HepG2 (cell line): Measurements from ENCODE around the gene SIRT5. TPM values are rescaled to one million over a fixed set of nuclear protein-coding genes. Genes with fewer than 3 reads are reported as not detected.

Experiments used
- CC2D1A ChIP-seq: sonication (generic); formaldehyde crosslinking; IDR thresholded peaks from 2 replicates; pipeline ENCODE4 v1.8.1; 2023; ENCODE audit warnings: mild to moderate bottlenecking, missing genetic modification reagents
- CSRNP1 ChIP-seq: sonication (generic); formaldehyde crosslinking; IDR thresholded peaks from 2 replicates; pipeline ENCODE4 v1.8.1; 2023; ENCODE audit warnings: mild to moderate bottlenecking, missing genetic modification reagents
- KLF11 ChIP-seq: IDR thresholded peaks from 2 replicates; pipeline ENCODE4 v1.6.1; 2016; ENCODE audit warnings: missing compliant biosample characterization
- MAF1 ChIP-seq: sonication (generic); formaldehyde crosslinking; IDR thresholded peaks from 2 replicates; pipeline ENCODE4 v1.5.0; 2020; ENCODE audit warnings: missing genetic modification reagents, borderline replicate concordance
- NR1H2 ChIP-seq: sonication (generic); formaldehyde crosslinking; IDR thresholded peaks from 2 replicates; pipeline ENCODE4 v1.8.1; 2022; ENCODE audit warnings: low read depth, missing genetic modification reagents, borderline replicate concordance
- REXO4 ChIP-seq: sonication (generic); formaldehyde crosslinking; IDR thresholded peaks from 2 replicates; pipeline ENCODE4 v1.8.0; 2022; ENCODE audit warnings: missing genetic modification reagents, mild to moderate bottlenecking, borderline replicate concordance
- ZNF30 ChIP-seq: sonication (generic); formaldehyde crosslinking; IDR thresholded peaks from 2 replicates; pipeline ENCODE4 v1.5.0; 2020; ENCODE audit warnings: mild to moderate bottlenecking, missing genetic modification reagents
- ZNF644 ChIP-seq: IDR thresholded peaks from 2 replicates; pipeline ENCODE4 v1.6.1; 2016; ENCODE audit warnings: low read depth
- ZNF883 ChIP-seq: sonication (generic); formaldehyde crosslinking; IDR thresholded peaks from 2 replicates; pipeline ENCODE4 v1.5.1; 2020; ENCODE audit warnings: mild to moderate bottlenecking, missing genetic modification reagents; ENCODE audit errors: not compliant biosample characterization
- polyA plus RNA-seq, 8 experiments: library from polyadenylated mRNA; depleted of rRNA in 3 of 8; stranded (reverse) in 7 of 8; unstranded in 1 of 8; fragments of >200 nt; fragmentation: Illumina TruSeq in 4 of 8; extraction: Trizol in 4 of 8; gene quantifications; 2 replicates each; pipeline versions ENCODE4 v1.2.1 to v1.2.3, GENCODE V29; 2011 to 2016; ENCODE audit warnings: low read depth in 4 of 8, missing spikeins in 1 of 8, mixed read lengths in 1 of 8; ENCODE audit not compliant: insufficient read depth in 1 of 8
- total RNA-seq, 5 experiments: library from RNA; depleted of rRNA; stranded (reverse); fragments of >200 nt; fragmentation: Illumina TruSeq; extraction: Trizol; gene quantifications; 2 replicates each; pipeline ENCODE4 v1.2.3, GENCODE V29; 2016; ENCODE audit warnings: low read depth in 1 of 5
- TF ChIP-seq, protein P1 (sequence below): sonication (generic); formaldehyde crosslinking; IDR thresholded peaks from 2 replicates; pipeline ENCODE4 v1.5.0; 2020; ENCODE audit warnings: mild to moderate bottlenecking, missing genetic modification reagents, borderline replicate concordance
- TF ChIP-seq, protein P2 (sequence below): IDR thresholded peaks from 2 replicates; pipeline ENCODE4 v1.6.1; 2012; ENCODE audit warnings: low read length, improper control_type of control experiment
- TF ChIP-seq, protein P3 (sequence below): sonication (generic); formaldehyde crosslinking; IDR thresholded peaks from 2 replicates; pipeline ENCODE4 v1.5.0; 2020; ENCODE audit warnings: missing genetic modification reagents

Gene SIRT5
- total and polyA plus RNA-seq, 2 of the 13 experiments (the other 11 are each of a cell fraction or from before 2014, with no cell fraction given), result 14.1 to 16.6 TPM

GRCh38 chr6:13574571-13575376 lies at the start of gene SIRT5 (continued):
- TF ChIP-seq, protein P1, sequence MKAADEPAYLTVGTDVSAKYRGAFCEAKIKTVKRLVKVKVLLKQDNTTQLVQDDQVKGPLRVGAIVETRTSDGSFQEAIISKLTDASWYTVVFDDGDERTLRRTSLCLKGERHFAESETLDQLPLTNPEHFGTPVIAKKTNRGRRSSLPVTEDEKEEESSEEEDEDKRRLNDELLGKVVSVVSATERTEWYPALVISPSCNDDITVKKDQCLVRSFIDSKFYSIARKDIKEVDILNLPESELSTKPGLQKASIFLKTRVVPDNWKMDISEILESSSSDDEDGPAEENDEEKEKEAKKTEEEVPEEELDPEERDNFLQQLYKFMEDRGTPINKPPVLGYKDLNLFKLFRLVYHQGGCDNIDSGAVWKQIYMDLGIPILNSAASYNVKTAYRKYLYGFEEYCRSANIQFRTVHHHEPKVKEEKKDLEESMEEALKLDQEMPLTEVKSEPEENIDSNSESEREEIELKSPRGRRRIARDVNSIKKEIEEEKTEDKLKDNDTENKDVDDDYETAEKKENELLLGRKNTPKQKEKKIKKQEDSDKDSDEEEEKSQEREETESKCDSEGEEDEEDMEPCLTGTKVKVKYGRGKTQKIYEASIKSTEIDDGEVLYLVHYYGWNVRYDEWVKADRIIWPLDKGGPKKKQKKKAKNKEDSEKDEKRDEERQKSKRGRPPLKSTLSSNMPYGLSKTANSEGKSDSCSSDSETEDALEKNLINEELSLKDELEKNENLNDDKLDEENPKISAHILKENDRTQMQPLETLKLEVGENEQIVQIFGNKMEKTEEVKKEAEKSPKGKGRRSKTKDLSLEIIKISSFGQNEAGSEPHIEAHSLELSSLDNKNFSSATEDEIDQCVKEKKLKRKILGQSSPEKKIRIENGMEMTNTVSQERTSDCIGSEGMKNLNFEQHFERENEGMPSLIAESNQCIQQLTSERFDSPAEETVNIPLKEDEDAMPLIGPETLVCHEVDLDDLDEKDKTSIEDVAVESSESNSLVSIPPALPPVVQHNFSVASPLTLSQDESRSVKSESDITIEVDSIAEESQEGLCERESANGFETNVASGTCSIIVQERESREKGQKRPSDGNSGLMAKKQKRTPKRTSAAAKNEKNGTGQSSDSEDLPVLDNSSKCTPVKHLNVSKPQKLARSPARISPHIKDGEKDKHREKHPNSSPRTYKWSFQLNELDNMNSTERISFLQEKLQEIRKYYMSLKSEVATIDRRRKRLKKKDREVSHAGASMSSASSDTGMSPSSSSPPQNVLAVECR, result peak; percentile 79; the same call in 1 of the 2 replicates
- TF ChIP-seq CC2D1A (CRISPR knock-in tag) (no peak), ZNF30 (CRISPR knock-in tag) (no peak), CSRNP1 (CRISPR knock-in tag) (peak; percentile 92), ZNF644 (CRISPR knock-in tag) (peak; percentile 47), KLF11 (CRISPR knock-in tag) (peak; percentile 81), MAF1 (peak; percentile 26; the same call in 1 of the 2 replicates), ZNF883 (CRISPR knock-in tag) (peak; percentile 14), NR1H2 (CRISPR knock-in tag) (peak; percentile 83; the same call in 1 of the 2 replicates), REXO4 (no peak)
- TF ChIP-seq, protein P2, sequence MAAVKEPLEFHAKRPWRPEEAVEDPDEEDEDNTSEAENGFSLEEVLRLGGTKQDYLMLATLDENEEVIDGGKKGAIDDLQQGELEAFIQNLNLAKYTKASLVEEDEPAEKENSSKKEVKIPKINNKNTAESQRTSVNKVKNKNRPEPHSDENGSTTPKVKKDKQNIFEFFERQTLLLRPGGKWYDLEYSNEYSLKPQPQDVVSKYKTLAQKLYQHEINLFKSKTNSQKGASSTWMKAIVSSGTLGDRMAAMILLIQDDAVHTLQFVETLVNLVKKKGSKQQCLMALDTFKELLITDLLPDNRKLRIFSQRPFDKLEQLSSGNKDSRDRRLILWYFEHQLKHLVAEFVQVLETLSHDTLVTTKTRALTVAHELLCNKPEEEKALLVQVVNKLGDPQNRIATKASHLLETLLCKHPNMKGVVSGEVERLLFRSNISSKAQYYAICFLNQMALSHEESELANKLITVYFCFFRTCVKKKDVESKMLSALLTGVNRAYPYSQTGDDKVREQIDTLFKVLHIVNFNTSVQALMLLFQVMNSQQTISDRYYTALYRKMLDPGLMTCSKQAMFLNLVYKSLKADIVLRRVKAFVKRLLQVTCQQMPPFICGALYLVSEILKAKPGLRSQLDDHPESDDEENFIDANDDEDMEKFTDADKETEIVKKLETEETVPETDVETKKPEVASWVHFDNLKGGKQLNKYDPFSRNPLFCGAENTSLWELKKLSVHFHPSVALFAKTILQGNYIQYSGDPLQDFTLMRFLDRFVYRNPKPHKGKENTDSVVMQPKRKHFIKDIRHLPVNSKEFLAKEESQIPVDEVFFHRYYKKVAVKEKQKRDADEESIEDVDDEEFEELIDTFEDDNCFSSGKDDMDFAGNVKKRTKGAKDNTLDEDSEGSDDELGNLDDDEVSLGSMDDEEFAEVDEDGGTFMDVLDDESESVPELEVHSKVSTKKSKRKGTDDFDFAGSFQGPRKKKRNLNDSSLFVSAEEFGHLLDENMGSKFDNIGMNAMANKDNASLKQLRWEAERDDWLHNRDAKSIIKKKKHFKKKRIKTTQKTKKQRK, result no peak
- TF ChIP-seq, protein P3, sequence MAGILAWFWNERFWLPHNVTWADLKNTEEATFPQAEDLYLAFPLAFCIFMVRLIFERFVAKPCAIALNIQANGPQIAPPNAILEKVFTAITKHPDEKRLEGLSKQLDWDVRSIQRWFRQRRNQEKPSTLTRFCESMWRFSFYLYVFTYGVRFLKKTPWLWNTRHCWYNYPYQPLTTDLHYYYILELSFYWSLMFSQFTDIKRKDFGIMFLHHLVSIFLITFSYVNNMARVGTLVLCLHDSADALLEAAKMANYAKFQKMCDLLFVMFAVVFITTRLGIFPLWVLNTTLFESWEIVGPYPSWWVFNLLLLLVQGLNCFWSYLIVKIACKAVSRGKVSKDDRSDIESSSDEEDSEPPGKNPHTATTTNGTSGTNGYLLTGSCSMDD (CRISPR knock-in tag), result 0 out of 2 replicates have a peak, but pooled peaks have one; percentile 28
